Neural progenitor cell (in vitro differentiated cells): Measurements from ENCODE around the gene AHRR.

Experiments
- CTCF ChIP-seq: fragments of 200-600 bp; sonication (generic); IDR thresholded peaks from 2 replicates; pipeline ENCODE4 v1.5.1; 2017; ENCODE audit warnings: antibody characterized with exemption, mild to moderate bottlenecking
- EZH2 ChIP-seq: fragments of 200-600 bp; sonication (generic); IDR thresholded peaks from 2 replicates; pipeline ENCODE4 v1.6.1; 2017; ENCODE audit warnings: antibody characterized with exemption, mild to moderate bottlenecking, moderate library complexity
- EZH2phosphoT487 ChIP-seq: fragments of 200-600 bp; sonication (generic); IDR thresholded peaks from 2 replicates; pipeline ENCODE4 v1.6.1; 2017; ENCODE audit warnings: antibody characterized with exemption

DNA sequence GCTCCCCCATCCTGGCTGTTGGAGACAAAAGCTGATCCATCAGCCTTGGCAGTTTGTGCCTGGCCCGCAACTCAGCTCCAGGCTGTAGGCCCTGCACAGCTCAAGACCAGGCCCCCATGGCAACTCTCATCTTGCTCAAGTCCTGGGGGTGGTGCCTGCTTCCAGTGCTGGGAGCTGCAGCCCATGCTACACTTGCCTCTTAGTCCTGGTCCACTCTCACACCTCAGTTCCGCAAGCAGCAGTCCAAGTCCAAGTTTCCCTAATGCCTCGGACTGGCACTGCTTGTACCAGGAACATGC is 14.2 kb downstream of the AHRR start:
- TF ChIP-seq CTCF (no peak), EZH2phosphoT487 (no peak), EZH2 (no peak)
